ENCODE measurements around the gene ATRNL1. TPM values are rescaled to one million over a fixed set of nuclear protein-coding genes. Genes with fewer than 3 reads are reported as not detected.

Gene ATRNL1
- total RNA-seq, 4 donors from 2014 or later: 137 to 431 (median 202) TPM

- Histone ChIP-seq H3K9me3 (no peaks in the 10 kb centered on the region), H3K4me3 (no peak overlapping the region), H3K4me1 (no peaks in the 10 kb centered on the region), H3K36me3 (no peaks in the 10 kb centered on the region), H3K27ac (no peak overlapping the region), H3K27me3 (no peaks in the 10 kb centered on the region)
- intact Hi-C loops (cut with DNase I; ENCODE audit: low total_unique reads): no loop called here
- DNase-seq: peak; percentile 12 to 23
- TF ChIP-seq CTCF (IDR thresholded peaks at IDR 0.05) (no peak), POLR2A (IDR thresholded peaks at IDR 0.05) (no peak)
Measured at GRCh38 chr10:115762029-115762428, 668.9 kb downstream of the ATRNL1 start.

- intact Hi-C loops (cut with DNase I; ENCODE audit: low total_unique reads): no loop called here
- H3K36me3 ChIP-seq: no peaks in the 10 kb centered on the region
- H3K4me3 ChIP-seq: no peak overlapping the region
- no peaks in the 10 kb centered on the region for H3K9me3 ChIP-seq
- H3K27me3 ChIP-seq: no peaks in the 10 kb centered on the region
- no peaks in the 10 kb centered on the region for H3K4me1 ChIP-seq
- TF ChIP-seq POLR2A (IDR thresholded peaks at IDR 0.05): no peak
- H3K27ac ChIP-seq: no peak overlapping the region
- DNase-seq: no peak
Measured at GRCh38 chr10:115771755-115772154, 678.6 kb downstream of the ATRNL1 start.

- no peaks in the 10 kb centered on the region for H3K9me3 ChIP-seq
- H3K4me1 ChIP-seq: no peaks in the 10 kb centered on the region
- TF ChIP-seq POLR2A (IDR thresholded peaks at IDR 0.05) (no peak), CTCF (IDR thresholded peaks at IDR 0.05) (no peak)
- no peak overlapping the region for H3K27ac ChIP-seq
- H3K27me3 ChIP-seq: no peaks in the 10 kb centered on the region
- no peak overlapping the region for H3K4me3 ChIP-seq
- intact Hi-C loops (cut with DNase I; ENCODE audit: low total_unique reads): no loop called here
- H3K36me3 ChIP-seq: no peaks in the 10 kb centered on the region
- DNase-seq: no peak
Measured at GRCh38 chr10:115772606-115773005, 679.4 kb downstream of the ATRNL1 start.

GRCh38 chr10:115773832-115774231 lies 680.7 kb downstream of the ATRNL1 start:
- intact Hi-C loops (cut with DNase I; ENCODE audit: low total_unique reads): no loop called here
- Histone ChIP-seq H3K27me3 (no peaks in the 10 kb centered on the region), H3K4me3 (no peak overlapping the region), H3K36me3 (no peaks in the 10 kb centered on the region), H3K9me3 (no peaks in the 10 kb centered on the region), H3K4me1 (no peaks in the 10 kb centered on the region), H3K27ac (no peak overlapping the region)
- TF ChIP-seq CTCF (IDR thresholded peaks at IDR 0.05) (no peak), POLR2A (IDR thresholded peaks at IDR 0.05) (no peak)
- no peak for DNase-seq

- TF ChIP-seq CTCF (IDR thresholded peaks at IDR 0.05): no peak
- TF ChIP-seq POLR2A (IDR thresholded peaks at IDR 0.05): no peak
- intact Hi-C loops (cut with DNase I; ENCODE audit: low total_unique reads): no loop called here
- DNase-seq: no peak
- Histone ChIP-seq H3K4me3 (no peak overlapping the region), H3K27me3 (no peaks in the 10 kb centered on the region), H3K4me1 (no peaks in the 10 kb centered on the region), H3K36me3 (no peaks in the 10 kb centered on the region), H3K9me3 (no peaks in the 10 kb centered on the region), H3K27ac (no peak overlapping the region)
Measured at GRCh38 chr10:115774721-115775120, 681.6 kb downstream of the ATRNL1 start.

GRCh38 chr10:115777646-115778045 lies 684.5 kb downstream of the ATRNL1 start:
- no peaks in the 10 kb centered on the region for H3K9me3 ChIP-seq
- no peak overlapping the region for H3K27ac ChIP-seq
- no peaks in the 10 kb centered on the region for H3K4me1 ChIP-seq
- intact Hi-C loops (cut with DNase I; ENCODE audit: low total_unique reads): no loop called here
- no peak for TF ChIP-seq CTCF (IDR thresholded peaks at IDR 0.05)
- no peak for TF ChIP-seq POLR2A (IDR thresholded peaks at IDR 0.05)
- H3K27me3 ChIP-seq: no peaks in the 10 kb centered on the region
- no peak for DNase-seq
- H3K4me3 ChIP-seq: no peak overlapping the region
- H3K36me3 ChIP-seq: no peaks in the 10 kb centered on the region
